HFFc6 (cell line): ENCODE measurements around the gene SLCO3A1. TPM values are rescaled to one million over a fixed set of nuclear protein-coding genes. Genes with fewer than 3 reads are reported as not detected.

Experiments used
- DNase-seq: peaks from one replicate; pipeline ENCODE4 v3.0.0-alpha.2; 2018
- H3K27ac Mint-ChIP-seq: 2 replicates; pipeline ENCODE4 v1.8.0; 2020; ENCODE audit warnings: mild to moderate bottlenecking, mixed read lengths
- H3K27me3 Mint-ChIP-seq: 2 replicates; pipeline ENCODE4 v1.8.0; 2021; ENCODE audit warnings: mild to moderate bottlenecking, moderate library complexity, mixed read lengths; ENCODE audit not compliant: insufficient read depth
- H3K36me3 Mint-ChIP-seq: 2 replicates; pipeline ENCODE4 v1.8.0; 2021; ENCODE audit warnings: low read depth, mixed read lengths
- H3K4me1 Mint-ChIP-seq: 2 replicates; pipeline ENCODE4 v1.8.0; 2020; ENCODE audit warnings: low read depth, mixed read lengths
- H3K4me3 Mint-ChIP-seq: 2 replicates; pipeline ENCODE4 v1.8.0; 2020; ENCODE audit warnings: mild to moderate bottlenecking, moderate library complexity, mixed read lengths
- H3K9me3 Mint-ChIP-seq: 2 replicates; pipeline ENCODE4 v1.8.0; 2020; ENCODE audit warnings: mild to moderate bottlenecking, mixed read lengths
- total RNA-seq, 6 experiments: library from RNA; stranded (reverse); fragmentation: NEBNext Ultra II Directional; extraction: Animal tissue kit (Norgen Biotek cat#: 25700); gene quantifications; 2 replicates in 1 of 6; 3 replicates in 5 of 6; pipeline ENCODE4 v1.2.3, GENCODE V29; 2021
- TF ChIP-seq, protein P1 (sequence below): fragments of 200-600 bp; sonication (generic); IDR thresholded peaks from 2 replicates; pipeline ENCODE4 v1.5.0; 2021; ENCODE audit warnings: antibody characterized with exemption, mild to moderate bottlenecking

SLCO3A1 gene
- total RNA-seq, 6 experiments from 2014 or later, result 5.7 to 19.4 (median 14.4) TPM

DNA sequence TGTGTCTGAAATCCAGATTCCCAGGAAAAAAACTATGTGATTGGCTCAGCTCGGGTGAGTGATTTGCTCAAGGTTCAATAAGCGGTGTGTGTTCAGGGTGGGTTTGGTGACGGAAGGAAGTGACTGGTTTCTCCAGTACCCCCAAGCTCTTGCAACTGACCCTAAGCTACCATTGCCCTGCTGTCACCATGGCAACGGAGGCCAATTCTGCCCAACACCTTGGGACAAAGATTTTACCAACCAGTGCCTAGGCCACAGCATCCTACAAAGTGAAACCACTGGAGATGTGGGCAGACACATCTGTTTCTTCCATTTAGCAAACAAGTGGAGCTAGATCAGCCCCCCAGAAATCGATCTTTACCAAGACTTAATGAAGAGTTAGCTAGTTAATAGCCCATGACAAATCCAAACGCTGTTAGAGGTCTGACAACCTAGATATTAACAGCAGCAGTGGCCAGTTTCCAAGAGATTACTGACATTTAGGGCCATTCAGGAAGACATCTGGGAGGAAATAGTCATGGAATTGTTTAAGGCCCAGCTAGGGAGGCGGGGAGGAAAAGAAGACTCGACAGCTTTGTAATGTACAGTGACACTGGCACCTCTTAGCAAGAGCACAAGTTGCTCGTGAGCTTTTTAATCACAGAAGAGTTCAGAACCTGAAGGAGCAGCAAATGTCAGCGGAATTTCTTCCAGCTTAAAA lies 195.9 kb downstream of the SLCO3A1 start:
- Mint-ChIP-seq H3K4me3 (no peak overlapping the region), H3K27ac (no peak overlapping the region), H3K9me3 (no peaks in the 10 kb centered on the region), H3K27me3 (peaks cover 2% of the 10 kb centered on the region), H3K4me1 (peaks cover 6% of the 10 kb centered on the region; the same call in 1 of the 2 replicates), H3K36me3 (no peaks in the 10 kb centered on the region)
- TF ChIP-seq, protein P1, sequence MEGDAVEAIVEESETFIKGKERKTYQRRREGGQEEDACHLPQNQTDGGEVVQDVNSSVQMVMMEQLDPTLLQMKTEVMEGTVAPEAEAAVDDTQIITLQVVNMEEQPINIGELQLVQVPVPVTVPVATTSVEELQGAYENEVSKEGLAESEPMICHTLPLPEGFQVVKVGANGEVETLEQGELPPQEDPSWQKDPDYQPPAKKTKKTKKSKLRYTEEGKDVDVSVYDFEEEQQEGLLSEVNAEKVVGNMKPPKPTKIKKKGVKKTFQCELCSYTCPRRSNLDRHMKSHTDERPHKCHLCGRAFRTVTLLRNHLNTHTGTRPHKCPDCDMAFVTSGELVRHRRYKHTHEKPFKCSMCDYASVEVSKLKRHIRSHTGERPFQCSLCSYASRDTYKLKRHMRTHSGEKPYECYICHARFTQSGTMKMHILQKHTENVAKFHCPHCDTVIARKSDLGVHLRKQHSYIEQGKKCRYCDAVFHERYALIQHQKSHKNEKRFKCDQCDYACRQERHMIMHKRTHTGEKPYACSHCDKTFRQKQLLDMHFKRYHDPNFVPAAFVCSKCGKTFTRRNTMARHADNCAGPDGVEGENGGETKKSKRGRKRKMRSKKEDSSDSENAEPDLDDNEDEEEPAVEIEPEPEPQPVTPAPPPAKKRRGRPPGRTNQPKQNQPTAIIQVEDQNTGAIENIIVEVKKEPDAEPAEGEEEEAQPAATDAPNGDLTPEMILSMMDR, result no peak
- DNase-seq, result no peak

DNA sequence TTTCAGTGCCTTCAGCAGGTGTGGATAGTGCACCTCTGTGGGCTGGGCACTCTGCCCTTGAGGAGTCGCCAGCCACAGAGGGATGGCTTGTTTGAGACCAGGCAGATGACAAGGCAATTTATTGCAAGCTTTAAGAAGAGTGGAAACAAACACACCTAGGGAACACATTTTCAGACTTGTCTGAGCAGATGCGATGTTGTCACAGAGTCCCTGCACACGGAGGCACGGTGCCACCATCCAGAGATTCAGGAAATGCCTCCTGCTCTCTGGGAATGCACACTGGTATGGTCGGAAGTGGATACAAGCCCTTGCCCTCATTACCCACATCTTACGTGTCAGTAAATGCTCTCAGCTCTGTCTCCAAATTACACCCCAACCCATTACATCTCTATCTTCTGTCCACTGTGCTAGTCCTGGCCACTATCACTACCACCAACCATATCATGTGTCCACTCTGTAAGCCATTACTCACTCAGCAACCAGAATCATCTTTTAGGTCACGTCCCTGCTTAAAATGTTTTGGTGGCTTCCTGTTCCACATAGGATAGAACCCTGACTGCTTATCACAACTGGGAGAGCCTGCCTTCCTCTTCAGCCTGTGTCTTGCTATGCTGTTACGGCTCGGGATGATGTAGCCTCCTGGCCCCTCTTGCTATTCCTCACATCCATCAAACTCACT lies 196.9 kb downstream of the SLCO3A1 start:
- DNase-seq, result no peak
- Mint-ChIP-seq H3K4me3 (no peak overlapping the region), H3K4me1 (peaks cover 6% of the 10 kb centered on the region; the same call in 1 of the 2 replicates), H3K36me3 (no peaks in the 10 kb centered on the region), H3K27ac (no peak overlapping the region), H3K9me3 (no peaks in the 10 kb centered on the region), H3K27me3 (peaks cover 2% of the 10 kb centered on the region)
- TF ChIP-seq, protein P1, result no peak

DNA sequence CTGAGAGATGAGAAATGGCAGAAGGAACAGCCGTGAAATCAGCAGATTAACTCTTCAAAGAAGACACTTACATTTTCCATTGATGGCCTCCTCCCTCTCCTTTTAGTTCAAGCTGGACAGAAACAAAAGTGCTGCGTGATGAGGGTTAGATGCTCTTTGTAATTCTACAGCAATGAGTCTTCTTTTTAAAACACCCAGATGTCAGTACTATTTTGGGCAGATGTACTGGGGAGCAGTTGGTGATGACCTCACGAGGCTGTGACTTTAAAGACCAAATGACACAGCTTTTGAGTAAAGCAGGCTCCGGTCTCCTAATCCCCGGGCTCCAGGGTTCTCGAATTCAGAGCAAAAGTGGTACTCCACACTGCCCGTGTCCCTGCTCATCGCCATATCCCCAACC lies 198.2 kb downstream of the SLCO3A1 start:
- TF ChIP-seq, protein P1, result no peak
- Mint-ChIP-seq H3K4me3 (no peak overlapping the region), H3K4me1 (peaks cover 6% of the 10 kb centered on the region; the same call in 1 of the 2 replicates), H3K27ac (no peak overlapping the region), H3K9me3 (no peaks in the 10 kb centered on the region; the same call in 1 of the 2 replicates), H3K27me3 (peaks cover 4% of the 10 kb centered on the region), H3K36me3 (no peaks in the 10 kb centered on the region)
- peak; percentile 26 for DNase-seq

DNA sequence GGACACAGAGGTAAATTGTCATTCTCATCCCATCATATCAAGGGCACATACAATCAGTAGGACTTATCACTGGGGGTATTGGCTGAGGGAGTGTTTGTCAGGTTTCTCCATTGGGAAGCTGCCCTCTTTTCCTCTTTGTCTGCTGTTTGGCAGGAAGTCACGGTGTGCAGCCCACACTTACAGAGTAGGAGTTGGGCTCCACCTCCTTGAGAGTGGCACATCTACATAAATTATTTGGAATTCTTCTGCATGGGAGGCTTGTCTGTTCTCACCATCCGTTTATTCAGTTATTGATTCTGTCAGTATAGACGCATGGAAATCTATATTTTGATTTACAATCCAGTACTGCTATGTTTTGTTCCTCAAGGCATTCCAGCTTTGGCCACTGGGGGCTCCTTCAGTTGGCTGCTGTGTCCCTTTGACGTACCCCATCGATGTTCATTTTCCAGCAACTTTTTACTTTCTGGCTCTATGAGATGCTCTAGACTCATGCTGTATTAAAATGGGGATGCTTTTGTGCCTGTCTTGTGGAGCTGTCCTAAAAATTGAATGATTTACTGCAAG lies 200.3 kb downstream of the SLCO3A1 start:
- H3K9me3 Mint-ChIP-seq, result peaks cover 4% of the 10 kb centered on the region; the same call in 1 of the 2 replicates
- DNase-seq, result no peak
- no peaks in the 10 kb centered on the region for H3K36me3 Mint-ChIP-seq
- H3K27me3 Mint-ChIP-seq, result peaks cover 4% of the 10 kb centered on the region
- H3K4me1 Mint-ChIP-seq, result peaks cover 6% of the 10 kb centered on the region; the same call in 1 of the 2 replicates
- no peak overlapping the region for H3K27ac Mint-ChIP-seq
- H3K4me3 Mint-ChIP-seq, result no peak overlapping the region
- TF ChIP-seq, protein P1, result peak; percentile 54

DNA sequence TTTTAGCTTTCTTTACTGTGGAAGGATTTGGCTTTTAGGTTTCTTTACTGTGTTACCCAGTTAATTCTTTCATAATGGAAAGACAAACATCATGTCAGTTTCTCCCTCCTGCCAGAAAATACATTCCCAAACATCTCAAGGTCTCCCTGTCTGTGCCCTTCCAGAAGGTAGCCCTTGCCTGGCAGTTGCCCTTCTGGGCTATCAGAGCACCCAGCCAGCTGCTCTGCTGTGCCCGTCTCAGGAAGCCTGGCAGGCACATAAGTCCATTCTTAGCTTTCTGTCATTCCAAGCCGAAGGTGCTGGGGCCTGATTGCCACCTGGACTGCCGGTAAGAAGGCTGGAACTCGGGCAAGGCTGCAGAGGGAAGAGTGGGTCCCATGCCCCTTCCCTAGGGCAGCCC lies 203.4 kb downstream of the SLCO3A1 start:
- TF ChIP-seq, protein P1, result no peak
- H3K27me3 Mint-ChIP-seq, result peaks cover 2% of the 10 kb centered on the region; the same call in 1 of the 2 replicates
- no peaks in the 10 kb centered on the region for H3K36me3 Mint-ChIP-seq
- no peak overlapping the region for H3K27ac Mint-ChIP-seq
- no peaks in the 10 kb centered on the region for H3K4me1 Mint-ChIP-seq
- DNase-seq, result no peak
- H3K4me3 Mint-ChIP-seq, result no peak overlapping the region
- H3K9me3 Mint-ChIP-seq, result peaks cover 4% of the 10 kb centered on the region; the same call in 1 of the 2 replicates
